Adipocyte (in vitro differentiated cells): Measurements from ENCODE around the gene DGKI.

Experiments
- DNase-seq: peaks from one replicate; pipeline ENCODE4 v3.0.0-alpha.2; 2015; ENCODE audit warnings: low read depth
- H3K27me3 ChIP-seq: replicated peaks from 2 replicates; pipeline ENCODE4 v1.7.0; 2013; ENCODE audit warnings: mild to moderate bottlenecking, low read length, moderate library complexity; ENCODE audit not compliant: control insufficient read depth, insufficient read depth
- H3K36me3 ChIP-seq: 2 replicates; pipeline ENCODE4 v1.7.0; 2013; ENCODE audit warnings: low read length, mild to moderate bottlenecking, moderate library complexity; ENCODE audit not compliant: control insufficient read depth, insufficient read depth, severe bottlenecking
- H3K4me1 ChIP-seq: 2 replicates; pipeline ENCODE4 v1.7.0; 2013; ENCODE audit warnings: mild to moderate bottlenecking, low read length, moderate library complexity; ENCODE audit not compliant: control insufficient read depth, insufficient read depth
- H3K4me3 ChIP-seq: 2 replicates; pipeline ENCODE4 v1.7.0; 2013; ENCODE audit warnings: mild to moderate bottlenecking, low read length, moderate library complexity
- H3K9ac ChIP-seq: 2 replicates; pipeline ENCODE4 v1.7.0; 2013; ENCODE audit warnings: mild to moderate bottlenecking, low read length, moderate library complexity
- H3K9me3 ChIP-seq: 2 replicates; pipeline ENCODE4 v1.7.0; 2013; ENCODE audit warnings: mild to moderate bottlenecking, low read length, moderate library complexity; ENCODE audit not compliant: control insufficient read depth

The DGKI gene

GRCh38 chr7:137846827-137847567 lies at the start of gene DGKI:
Gene DGKI, minus strand, starts transcription at chr7:137846974.
- peaks cover 9% of the 10 kb centered on the region for H3K4me1 ChIP-seq
- no peaks in the 10 kb centered on the region for H3K27me3 ChIP-seq
- DNase-seq = peak; percentile 61
- H3K9ac ChIP-seq = peak within 1 kb of the TSS; percentile 82
- peak within 1 kb of the TSS; percentile 80 for H3K4me3 ChIP-seq
- no peaks in the 10 kb centered on the region for H3K36me3 ChIP-seq
- H3K9me3 ChIP-seq = no peaks in the 10 kb centered on the region

GRCh38 chr7:137895301-137896221 lies 48.8 kb upstream of the DGKI start:
- Histone ChIP-seq H3K27me3 (no peaks in the 10 kb centered on the region), H3K4me1 (peaks cover 25% of the 10 kb centered on the region), H3K4me3 (no peak overlapping the region), H3K9me3 (peaks cover 6% of the 10 kb centered on the region), H3K9ac (no peak overlapping the region), H3K36me3 (peaks cover 68% of the 10 kb centered on the region)
- DNase-seq = no peak

- no peak for DNase-seq
- Histone ChIP-seq H3K9ac (peak overlapping the region; percentile 3), H3K9me3 (peaks cover 6% of the 10 kb centered on the region), H3K4me1 (peaks cover 10% of the 10 kb centered on the region), H3K36me3 (peaks cover 79% of the 10 kb centered on the region), H3K27me3 (no peaks in the 10 kb centered on the region), H3K4me3 (no peak overlapping the region)
Observed at GRCh38 chr7:137893143-137893742, 46.5 kb upstream of the DGKI start.

GRCh38 chr7:137891016-137891655 lies 44.4 kb upstream of the DGKI start:
- no peak for DNase-seq
- Histone ChIP-seq H3K36me3 (peaks cover 64% of the 10 kb centered on the region), H3K4me1 (peaks cover 10% of the 10 kb centered on the region), H3K9me3 (peaks cover 6% of the 10 kb centered on the region), H3K27me3 (no peaks in the 10 kb centered on the region), H3K4me3 (no peak overlapping the region), H3K9ac (no peak overlapping the region)

- Histone ChIP-seq H3K4me1 (peaks cover 10% of the 10 kb centered on the region), H3K9me3 (peaks cover 6% of the 10 kb centered on the region), H3K9ac (no peak overlapping the region), H3K4me3 (no peak overlapping the region), H3K27me3 (no peaks in the 10 kb centered on the region), H3K36me3 (peaks cover 62% of the 10 kb centered on the region)
- no peak for DNase-seq
Observed at GRCh38 chr7:137890449-137890921, 43.7 kb upstream of the DGKI start.

GRCh38 chr7:137888241-137888640 lies 41.5 kb upstream of the DGKI start:
- H3K9me3 ChIP-seq = no peaks in the 10 kb centered on the region
- no peaks in the 10 kb centered on the region for H3K27me3 ChIP-seq
- H3K9ac ChIP-seq = no peak overlapping the region
- DNase-seq = no peak
- H3K4me1 ChIP-seq = peaks cover 8% of the 10 kb centered on the region
- no peak overlapping the region for H3K4me3 ChIP-seq
- H3K36me3 ChIP-seq = peaks cover 61% of the 10 kb centered on the region

GRCh38 chr7:137886746-137887145 lies 40.0 kb upstream of the DGKI start:
- no peak for DNase-seq
- Histone ChIP-seq H3K36me3 (peaks cover 67% of the 10 kb centered on the region), H3K9ac (no peak overlapping the region), H3K4me3 (no peak overlapping the region), H3K27me3 (no peaks in the 10 kb centered on the region), H3K9me3 (peaks cover 4% of the 10 kb centered on the region), H3K4me1 (peaks cover 15% of the 10 kb centered on the region)

- peaks cover 72% of the 10 kb centered on the region for H3K36me3 ChIP-seq
Observed at GRCh38 chr7:137886281-137886680, 39.5 kb upstream of the DGKI start.

GRCh38 chr7:137885678-137886077 lies 38.9 kb upstream of the DGKI start:
- peaks cover 72% of the 10 kb centered on the region for H3K36me3 ChIP-seq

More at GRCh38 chr7:137886281-137886680, 39.5 kb upstream of the DGKI start:
- H3K4me3 ChIP-seq = no peak overlapping the region
- no peak for DNase-seq
- no peak overlapping the region for H3K9ac ChIP-seq
- H3K9me3 ChIP-seq = peaks cover 9% of the 10 kb centered on the region
- H3K4me1 ChIP-seq = peaks cover 16% of the 10 kb centered on the region
- H3K27me3 ChIP-seq = no peaks in the 10 kb centered on the region

GRCh38 chr7:137882806-137883205 lies 36.0 kb upstream of the DGKI start:
- H3K4me1 ChIP-seq = peaks cover 50% of the 10 kb centered on the region
- peaks cover 55% of the 10 kb centered on the region for H3K36me3 ChIP-seq
- no peak overlapping the region for H3K4me3 ChIP-seq
- no peaks in the 10 kb centered on the region for H3K27me3 ChIP-seq
- H3K9me3 ChIP-seq = peaks cover 10% of the 10 kb centered on the region
- DNase-seq = no peak
- peak overlapping the region; percentile 44 for H3K9ac ChIP-seq

More at GRCh38 chr7:137885678-137886077, 38.9 kb upstream of the DGKI start:
- H3K27me3 ChIP-seq = no peaks in the 10 kb centered on the region
- no peak for DNase-seq
- H3K9me3 ChIP-seq = peaks cover 10% of the 10 kb centered on the region
- H3K4me1 ChIP-seq = peaks cover 21% of the 10 kb centered on the region
- H3K4me3 ChIP-seq = no peak overlapping the region
- no peak overlapping the region for H3K9ac ChIP-seq
